Sciatic nerve (tissue), 2 donors: ENCODE results near the gene KIFC1. TPM values are rescaled to one million over a fixed set of nuclear protein-coding genes. Genes with fewer than 3 reads are reported as not detected.
"Not testable (repeated sequence)": the region's sequence is repeated elsewhere in the genome, so short reads cannot be mapped to it uniquely, and the experiment has no call there.

Experiments
- ATAC-seq: fragments of 200-7000 bp; cut with Tn5 transposase; one replicate; pipeline ENCODE4 v1.9.1; 2020; ENCODE audit warnings: mild to moderate bottlenecking, moderate library complexity
- DNase-seq: peaks from one replicate; pipeline ENCODE4 v3.0.0-alpha.2; 2020; ENCODE audit warnings: low spot score
- intact Hi-C: fragments of 100-400 bp; cut with DNase I; formaldehyde crosslinking; loops from one replicate; pipeline ENCODE4 v1.14.2; 2022
- total RNA-seq: library from RNA; stranded (reverse); fragmentation: NEBNext Ultra II Directional; extraction: Animal tissue kit (Norgen Biotek cat#: 25700); gene quantifications from one replicate; pipeline ENCODE4 v1.2.1, GENCODE V29; 2021
- donor health status: DM: no; HTN: no; CAD: no.
- donor health status: DM: no; HTN: no; CAD: no.

KIFC1 gene, protein sequence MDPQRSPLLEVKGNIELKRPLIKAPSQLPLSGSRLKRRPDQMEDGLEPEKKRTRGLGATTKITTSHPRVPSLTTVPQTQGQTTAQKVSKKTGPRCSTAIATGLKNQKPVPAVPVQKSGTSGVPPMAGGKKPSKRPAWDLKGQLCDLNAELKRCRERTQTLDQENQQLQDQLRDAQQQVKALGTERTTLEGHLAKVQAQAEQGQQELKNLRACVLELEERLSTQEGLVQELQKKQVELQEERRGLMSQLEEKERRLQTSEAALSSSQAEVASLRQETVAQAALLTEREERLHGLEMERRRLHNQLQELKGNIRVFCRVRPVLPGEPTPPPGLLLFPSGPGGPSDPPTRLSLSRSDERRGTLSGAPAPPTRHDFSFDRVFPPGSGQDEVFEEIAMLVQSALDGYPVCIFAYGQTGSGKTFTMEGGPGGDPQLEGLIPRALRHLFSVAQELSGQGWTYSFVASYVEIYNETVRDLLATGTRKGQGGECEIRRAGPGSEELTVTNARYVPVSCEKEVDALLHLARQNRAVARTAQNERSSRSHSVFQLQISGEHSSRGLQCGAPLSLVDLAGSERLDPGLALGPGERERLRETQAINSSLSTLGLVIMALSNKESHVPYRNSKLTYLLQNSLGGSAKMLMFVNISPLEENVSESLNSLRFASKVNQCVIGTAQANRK
- 1.5 TPM for total RNA-seq

DNA sequence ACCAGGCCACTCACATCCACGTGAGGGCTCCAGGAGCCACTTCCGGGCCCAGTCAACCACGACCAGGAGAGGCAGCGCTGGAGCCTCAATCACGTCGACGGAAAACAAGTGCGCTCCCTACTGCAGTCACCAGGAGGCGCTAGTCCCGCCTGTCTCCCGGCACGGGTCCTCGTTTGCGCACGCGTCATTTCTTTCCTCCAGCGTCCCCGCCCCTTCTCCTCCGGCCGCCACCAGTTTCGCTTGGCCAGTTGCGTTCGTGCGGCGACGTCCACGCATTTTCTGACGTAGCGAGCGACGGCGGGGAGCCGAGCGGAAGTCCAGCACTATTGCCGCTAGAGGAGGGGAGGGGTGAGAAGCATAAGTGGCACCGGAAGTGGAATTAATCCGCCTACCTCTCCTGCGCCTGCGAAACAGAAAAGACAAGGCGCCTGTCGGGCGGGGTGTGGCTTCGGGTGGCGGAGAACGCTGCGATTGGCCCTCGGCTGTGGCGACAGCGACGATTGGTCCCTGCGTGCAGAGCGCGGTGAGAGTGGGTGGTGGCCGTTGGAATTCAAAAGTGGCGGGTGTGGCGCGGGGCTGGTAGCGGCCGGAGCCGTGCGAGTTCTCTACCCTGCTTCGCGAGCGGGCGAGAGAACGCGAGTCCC is at the start of gene KIFC1:
KIFC1 (plus strand) TSS at position 546 of the 644 bp plus-strand sequence. CDS start 163 bp downstream, outside the sequence.
- intact Hi-C loops: no loop called here
- ATAC-seq: peak; percentile 99
- DNase-seq: peak; percentile 99

DNA sequence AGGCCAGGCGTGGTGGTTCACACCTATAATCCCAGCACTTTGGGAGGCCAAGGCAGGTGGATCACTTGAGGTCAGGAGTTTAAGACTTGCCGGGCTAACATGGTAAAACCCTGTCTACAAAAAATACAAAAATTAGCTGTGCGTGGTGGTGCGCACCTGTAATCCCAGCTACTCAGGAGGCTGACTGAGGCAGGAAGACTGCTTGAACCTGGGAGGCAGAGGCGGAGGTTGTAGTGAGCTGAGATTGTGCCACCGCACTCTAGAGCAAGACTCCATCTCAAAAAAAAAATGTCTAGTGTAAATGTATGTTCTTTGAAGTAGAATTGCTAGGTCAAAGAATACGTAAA is 48.0 kb upstream of the KIFC1 start:
- ATAC-seq, intact Hi-C loops: not testable (repeated sequence)

DNA sequence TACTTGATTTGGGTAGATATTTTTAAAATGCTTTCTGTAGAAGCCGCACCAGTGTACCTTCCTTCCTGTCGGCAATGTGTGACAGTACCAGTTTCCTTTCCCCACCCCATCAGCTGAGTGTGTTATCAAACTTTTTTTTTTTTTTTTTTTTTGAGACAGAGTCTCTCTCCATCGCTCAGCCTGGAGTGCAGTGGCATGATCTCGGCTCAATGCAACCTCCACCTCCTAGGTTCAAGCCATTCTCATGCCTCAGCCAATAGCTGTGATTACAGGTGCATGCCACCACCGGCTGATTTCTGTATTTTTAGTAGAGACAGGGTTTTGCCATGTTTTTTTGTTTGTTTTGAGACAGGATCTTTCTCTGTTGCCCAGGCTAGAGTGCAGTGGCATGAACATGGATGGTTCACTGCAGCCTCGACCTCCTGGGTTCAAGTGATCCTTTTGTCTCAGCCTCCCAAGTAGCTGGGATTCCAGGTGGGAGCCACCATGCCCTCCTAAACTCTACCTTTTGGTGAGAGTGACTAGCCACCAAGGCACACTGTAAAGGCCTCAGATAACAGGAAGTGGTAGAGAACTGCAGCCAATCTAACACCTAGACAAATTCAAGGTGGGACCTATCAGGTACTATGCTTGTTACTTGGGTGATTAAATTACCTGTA is 47.5 kb upstream of the KIFC1 start:
- ATAC-seq (peak; percentile 30), DNase-seq (no peak)
- intact Hi-C loops: no loop called here

More for the DNA sequence above, 48.0 kb upstream of the KIFC1 start:
- not testable (repeated sequence) for DNase-seq

DNA sequence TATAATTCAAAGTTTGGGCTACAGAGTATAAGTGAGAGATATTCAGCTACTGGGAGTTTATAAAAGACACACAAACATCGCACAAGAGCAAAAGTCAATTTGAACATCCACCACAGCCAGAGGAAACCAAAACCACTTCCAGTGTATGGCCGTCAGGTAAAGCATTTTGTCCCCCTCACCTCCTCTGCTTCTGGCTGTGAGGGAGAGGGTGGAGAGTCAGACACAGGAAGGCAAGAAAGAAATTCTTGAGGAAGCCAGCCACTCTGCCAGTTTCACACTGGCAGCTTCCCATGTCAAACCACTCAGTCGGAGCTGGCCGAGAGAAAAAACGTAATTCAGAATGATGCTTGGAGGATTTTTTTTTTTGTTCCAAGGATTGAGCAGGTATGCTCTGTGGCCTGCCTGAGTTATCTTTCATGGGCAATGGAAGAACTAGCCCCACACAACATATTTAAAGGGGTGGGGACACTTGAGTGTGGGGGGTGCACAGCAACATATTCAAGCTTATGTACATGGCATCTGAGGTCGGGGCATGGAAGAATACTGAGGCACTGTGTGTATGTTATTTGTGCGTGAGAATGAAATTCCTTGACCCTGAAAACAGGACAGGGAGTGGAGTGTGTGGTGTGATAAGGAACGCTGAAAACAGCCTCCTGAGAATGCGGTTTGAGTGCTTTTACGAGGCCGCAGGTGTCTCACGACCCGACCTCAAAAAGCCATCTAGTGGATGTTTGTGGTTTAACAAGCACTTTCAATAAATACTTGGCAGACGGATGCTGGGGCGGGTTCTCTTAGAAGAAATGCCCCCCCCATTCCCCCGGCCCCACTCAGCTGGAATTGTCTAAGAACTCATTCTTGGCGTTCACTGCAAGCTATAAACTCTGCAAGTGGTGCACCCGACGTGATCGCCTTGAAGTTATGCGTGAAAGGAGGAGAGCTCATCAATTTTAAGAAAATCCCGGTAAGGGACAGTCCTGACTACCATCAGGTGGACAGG is 46.6 kb upstream of the KIFC1 start:
- ATAC-seq (peak; percentile 75), DNase-seq (peak; percentile 73)

DNA sequence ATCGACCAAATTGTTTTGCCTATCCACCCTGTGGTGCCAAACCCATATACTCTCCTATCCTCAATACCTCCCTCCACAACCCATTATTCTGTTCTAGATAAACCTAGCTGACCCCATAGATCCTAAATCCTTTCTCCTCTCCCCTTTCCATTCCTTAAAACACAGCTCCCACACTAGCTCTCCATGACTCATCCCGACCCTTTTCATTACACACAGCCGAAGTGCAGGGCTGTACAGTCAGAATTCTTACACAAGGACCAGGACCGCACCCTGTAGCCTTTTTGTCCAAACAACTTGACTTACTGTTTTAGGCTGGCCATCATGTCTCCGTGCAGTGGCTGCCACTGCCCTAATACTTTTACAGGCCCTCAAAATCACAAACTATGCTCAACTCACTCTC is 44.7 kb upstream of the KIFC1 start:
- intact Hi-C loops, DNase-seq, ATAC-seq: not testable (repeated sequence)

More for the DNA sequence above, 46.6 kb upstream of the KIFC1 start:
- intact Hi-C loops: no loop called here

DNA sequence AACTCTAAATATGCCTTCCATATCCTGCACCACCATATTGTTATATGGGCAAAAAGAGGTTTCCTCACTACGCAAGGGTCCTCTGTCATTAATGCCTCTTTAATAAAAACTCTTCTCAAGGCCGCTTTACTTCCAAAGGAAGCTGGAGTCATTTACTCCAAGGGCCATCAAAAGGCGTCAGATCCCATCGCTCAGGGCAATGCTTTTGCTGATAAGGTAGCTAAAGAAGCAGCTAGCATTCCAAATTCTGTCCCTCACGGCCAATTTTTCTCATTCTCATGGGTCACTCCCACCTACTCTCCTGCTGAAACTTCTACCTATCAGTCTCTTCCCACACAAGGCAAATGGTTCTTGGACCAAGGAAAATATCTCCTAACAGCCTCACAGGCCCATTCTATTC is 43.8 kb upstream of the KIFC1 start:
- no peak for DNase-seq
- intact Hi-C loops: no loop called here
- no peak for ATAC-seq

DNA sequence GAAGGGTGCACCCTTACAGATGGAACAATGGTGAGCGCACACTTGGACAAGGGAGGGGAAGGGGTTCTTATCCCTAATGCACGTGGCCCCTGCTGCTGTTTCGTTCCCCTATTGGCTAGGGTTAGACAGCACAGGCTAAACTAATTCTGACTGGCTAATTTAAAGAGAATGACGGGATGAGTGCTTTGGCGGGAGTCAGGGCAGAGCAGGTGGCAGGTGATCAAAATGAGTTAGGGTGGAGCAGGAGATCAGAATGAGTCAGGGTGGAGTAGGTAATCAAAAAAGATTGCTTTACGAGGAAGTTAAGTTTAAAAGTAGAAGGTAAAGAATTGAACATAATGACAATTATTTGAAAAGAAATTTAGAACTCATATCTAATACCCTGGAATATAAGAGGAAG is 35.8 kb upstream of the KIFC1 start:
- not testable (repeated sequence) for ATAC-seq, DNase-seq

DNA sequence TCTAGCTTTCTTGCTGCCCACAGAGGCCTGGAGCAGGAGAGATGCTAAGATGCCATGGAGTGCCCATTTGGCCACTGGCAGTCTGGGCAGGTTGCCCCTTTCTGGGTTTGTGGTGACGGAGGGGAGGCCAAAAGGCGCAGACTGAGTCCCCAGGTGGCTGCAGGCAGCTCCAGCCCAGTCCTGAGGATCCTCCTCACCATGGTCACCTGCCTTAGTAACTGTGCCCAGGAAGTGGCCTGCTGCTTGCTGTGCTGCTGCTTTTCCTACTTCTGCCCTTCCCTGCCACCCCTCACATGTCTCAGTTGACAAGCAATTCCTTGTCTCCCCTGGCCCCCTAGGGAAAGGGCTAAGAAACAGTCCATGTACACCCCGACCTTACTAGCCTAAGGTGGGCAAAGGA is 35.3 kb upstream of the KIFC1 start:
- DNase-seq (no peak), ATAC-seq (no peak)
- intact Hi-C loops: no loop called here

More for the DNA sequence above, 35.8 kb upstream of the KIFC1 start:
- intact Hi-C loops: not testable (repeated sequence)

DNA sequence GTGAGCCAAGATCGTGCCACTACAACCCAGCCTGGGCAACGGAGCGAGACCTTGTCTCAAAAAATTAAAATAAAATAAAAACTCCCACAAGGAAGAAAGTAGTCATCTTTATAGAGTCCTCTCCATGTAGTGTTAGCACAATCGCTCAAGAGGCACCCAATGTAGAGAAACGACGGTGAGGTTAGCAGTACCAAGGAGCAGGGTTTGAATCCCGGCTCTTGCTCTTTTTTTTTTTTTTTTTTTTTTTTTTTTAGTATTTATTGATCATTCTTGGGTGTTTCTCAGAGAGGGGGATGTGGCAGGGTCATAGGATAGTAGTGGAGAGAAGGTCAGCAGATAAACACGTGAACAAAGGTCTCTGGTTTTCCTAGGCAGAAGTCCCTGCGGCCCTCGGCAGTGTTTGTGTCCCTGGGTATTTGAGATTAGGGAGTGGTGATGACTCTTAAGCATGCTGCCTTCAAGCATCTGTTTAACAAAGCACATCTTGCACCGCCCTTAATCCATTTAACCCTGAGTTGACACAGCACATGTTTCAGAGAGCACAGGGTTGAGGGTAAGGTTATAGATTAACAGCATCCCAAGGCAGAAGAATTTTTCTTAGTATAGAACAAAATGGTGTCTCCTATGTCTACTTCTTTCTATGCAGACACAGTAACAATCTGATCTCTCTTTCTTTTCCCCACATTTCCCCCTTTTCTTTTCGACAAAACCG is 34.3 kb upstream of the KIFC1 start:
- ATAC-seq, intact Hi-C loops: not testable (repeated sequence)

DNA sequence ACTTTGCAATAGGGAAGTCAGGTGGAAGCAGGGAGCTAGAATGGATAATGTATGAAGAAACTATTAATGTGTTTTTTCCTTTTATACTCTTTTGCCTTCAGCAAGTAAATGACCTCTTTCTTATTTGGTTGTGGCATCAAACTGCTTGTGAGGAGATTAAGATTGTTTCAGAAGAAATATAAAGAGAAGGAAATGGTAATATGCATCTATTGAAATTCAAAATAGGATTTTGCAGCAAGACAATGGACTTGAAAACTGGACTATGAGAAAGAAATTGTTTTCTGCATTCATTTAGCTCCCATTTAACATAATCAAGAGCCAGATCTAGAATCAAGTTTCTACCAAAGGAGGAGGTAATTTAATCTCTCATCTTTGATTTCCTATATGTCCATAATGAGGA is 32.3 kb upstream of the KIFC1 start:
- ATAC-seq (no peak), DNase-seq (no peak)
- intact Hi-C loops: no loop called here

More for the DNA sequence above, 34.3 kb upstream of the KIFC1 start:
- not testable (repeated sequence) for DNase-seq

DNA sequence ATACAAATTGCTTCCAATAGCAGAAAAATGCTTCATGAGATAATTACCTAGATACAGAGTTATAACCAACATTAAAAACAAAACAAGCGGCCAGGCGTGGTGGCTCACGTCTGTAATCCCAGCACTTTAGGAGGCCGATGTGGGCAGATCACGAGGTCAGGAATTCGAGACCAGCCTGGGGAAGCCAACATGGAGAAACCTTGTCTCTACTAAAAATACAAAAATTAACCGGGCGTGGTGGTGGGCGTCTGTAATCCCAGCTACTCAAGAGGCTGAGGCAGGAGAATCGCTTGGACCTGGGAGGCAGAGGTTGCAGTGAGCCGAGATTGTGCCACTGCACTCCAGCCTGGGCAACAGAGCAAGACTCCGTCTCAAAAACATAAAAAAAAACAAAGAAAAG is 28.1 kb upstream of the KIFC1 start:
- intact Hi-C loops, DNase-seq, ATAC-seq: not testable (repeated sequence)

DNA sequence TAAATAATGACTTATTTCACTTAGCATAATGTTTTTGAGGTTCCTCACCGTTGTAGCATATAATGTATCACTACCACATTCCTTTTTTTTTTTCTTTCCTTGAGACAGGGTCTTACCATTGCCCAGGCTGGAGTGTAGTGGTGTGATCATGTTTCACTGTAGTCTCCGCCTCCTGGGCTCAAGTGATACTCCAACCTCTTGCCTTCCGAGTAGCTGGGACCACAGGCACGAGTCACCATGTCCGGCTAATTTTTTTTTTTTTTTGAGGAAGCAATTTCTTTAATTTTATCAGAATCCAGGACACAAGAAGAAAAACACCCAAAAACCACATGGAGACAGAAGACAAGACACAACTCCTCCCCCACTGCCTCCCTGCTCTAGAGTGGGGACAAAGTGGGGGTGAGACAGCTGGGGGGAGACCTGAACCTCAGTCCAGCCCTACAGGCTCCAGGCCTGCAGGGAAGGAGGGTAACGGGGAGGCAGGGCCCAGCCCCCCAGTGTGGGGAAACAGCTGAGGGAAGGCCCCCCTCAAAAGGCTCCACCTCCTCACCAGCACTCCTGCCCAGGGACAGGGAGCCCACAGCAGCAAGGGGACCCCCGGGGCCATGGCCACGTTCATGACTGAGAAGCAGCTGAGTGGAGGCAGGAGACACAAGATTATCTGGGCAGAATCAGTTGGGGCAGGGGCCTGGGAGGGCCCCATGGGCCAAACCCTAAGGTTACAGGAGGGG is 27.0 kb upstream of the KIFC1 start:
- DNase-seq, intact Hi-C loops: not testable (repeated sequence)
- ATAC-seq: peak; percentile 38

DNA sequence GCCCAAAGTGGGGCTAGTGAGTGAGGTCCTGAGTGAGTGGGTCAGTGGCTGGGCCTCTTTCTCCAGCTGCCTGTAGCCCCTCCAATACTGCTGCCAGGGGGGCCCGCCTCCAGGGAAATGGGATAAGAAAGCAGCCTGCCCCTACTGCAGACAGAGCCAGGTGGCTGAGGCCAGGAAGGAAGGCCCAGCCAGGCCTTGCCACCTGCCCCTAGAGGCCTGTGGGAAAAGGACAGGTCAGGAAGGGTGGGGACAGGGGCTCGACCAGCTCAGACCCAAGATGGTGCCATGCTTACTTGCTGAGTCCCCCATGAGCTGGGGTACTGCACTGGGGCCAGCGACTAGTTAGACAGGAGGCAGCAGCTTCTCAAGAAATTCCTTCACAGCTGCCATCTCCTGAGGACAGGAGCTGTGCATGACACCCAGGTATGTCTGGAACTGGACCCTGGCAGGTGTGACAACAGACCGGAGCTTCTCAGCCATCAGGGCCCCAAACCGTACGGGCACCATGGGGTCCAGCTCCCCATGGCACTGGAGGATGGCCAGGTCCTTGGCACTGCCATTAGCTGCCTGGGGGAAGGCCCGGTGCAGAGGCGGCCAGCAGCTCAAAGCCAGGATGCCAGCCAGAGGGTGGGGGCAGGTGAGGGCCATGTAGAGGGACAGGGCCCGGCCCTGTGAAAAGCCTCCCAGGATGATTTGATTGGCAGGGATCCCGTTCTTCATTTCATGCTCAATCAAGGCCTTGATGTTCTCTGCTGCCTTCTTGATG is 26.2 kb upstream of the KIFC1 start:
- intact Hi-C loops, ATAC-seq, DNase-seq: not testable (repeated sequence)

DNA sequence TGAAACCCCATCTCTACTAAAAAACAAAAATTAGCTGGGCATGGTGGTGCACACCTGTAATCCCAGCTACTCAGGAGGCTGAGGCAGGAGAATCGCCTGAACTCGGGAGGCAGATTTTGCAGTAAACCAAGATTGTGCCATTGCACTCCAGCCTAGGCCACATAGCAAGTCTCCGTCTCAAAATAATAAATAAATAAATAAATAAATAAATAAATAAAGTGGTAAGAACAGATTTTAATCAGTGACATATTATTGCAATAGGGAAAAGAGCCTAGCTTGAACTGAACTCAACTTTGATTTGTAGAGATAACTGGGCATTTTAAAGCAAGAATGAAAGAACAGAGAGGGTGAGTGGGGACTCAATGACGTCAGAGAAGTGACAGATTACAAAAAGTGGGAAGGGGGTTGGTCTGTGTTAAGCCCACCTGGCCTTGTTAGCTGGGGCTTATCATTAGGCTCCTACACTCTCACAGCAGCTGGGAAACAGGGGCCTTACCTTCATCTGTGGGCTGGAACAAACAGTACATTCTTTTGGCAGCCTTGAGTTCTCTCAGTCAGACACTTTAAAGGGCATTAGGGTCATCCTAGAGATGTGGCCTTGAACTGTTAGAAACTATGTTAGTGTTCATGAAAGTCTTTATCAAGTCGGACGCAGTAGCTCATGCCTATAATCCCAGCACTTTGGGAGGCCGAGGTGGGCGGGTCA is 24.5 kb upstream of the KIFC1 start:
- DNase-seq (no peak), ATAC-seq (no peak)
- intact Hi-C loops: no loop called here

DNA sequence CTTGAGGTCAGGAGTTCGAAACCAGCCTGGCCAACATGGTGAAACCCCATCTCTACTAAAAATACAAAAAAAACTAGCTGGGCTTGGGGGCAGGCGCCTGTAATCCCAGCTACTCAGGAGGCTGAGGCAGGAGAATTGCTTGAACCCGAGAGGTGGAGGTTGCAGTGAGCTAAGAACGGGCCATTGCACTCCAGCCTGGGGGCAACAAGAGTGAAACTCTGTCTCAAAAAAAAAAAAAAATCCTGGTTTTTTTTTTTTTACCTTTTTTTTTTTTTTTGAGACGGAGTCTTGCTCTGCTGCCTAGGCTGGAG is 24.0 kb upstream of the KIFC1 start:
- intact Hi-C loops, DNase-seq, ATAC-seq: not testable (repeated sequence)

DNA sequence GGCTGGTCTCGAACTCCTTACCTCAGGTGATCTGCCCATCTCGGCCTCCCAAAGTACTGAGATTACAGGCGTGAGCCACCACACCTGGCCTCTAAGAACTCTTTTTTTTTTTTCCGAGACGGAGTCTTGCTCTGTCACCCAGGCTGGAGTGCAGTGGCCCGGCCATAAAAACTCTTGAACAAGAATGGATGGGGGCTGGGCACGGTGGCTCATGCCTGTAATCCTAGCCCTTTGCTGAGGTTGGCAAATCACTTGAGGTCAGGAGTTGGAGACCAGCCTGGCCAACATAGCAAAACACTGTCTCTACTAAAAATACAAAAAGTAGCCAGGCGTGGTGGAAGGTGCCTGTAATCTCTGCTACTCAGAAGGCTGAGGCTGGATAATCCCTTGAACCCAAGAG is 19.7 kb upstream of the KIFC1 start:
- DNase-seq, ATAC-seq, intact Hi-C loops: not testable (repeated sequence)
